Gastrocnemius medialis (tissue), 4 donors: ENCODE measurements around the gene ASRGL1.

Source experiments
- CTCF ChIP-seq, 5 experiments: fragments of 450-650 bp in 3 of 5; fragments of 200-600 bp in 2 of 5; sonication (generic) in 2 of 5; IDR thresholded peaks in 4 of 5; conservative IDR thresholded peaks in 1 of 5; 1 replicate in 4 of 5; 2 replicates in 1 of 5; pipeline ENCODE4 v1.5.1; 2016 to 2019; ENCODE audit warnings: antibody characterized with exemption in 5 of 5, mild to moderate bottlenecking in 3 of 5, moderate library complexity in 3 of 5
- POLR2A ChIP-seq, 2 donors: fragments of 450-650 bp; IDR thresholded peaks; one replicate each; pipeline ENCODE4 v1.6.1; 2017; ENCODE audit warnings: antibody characterized with exemption in 2 of 2, mild to moderate bottlenecking in 2 of 2, moderate library complexity in 2 of 2

GRCh38 chr11:62399172-62399877 is 62.1 kb downstream of the ASRGL1 start:
- TF ChIP-seq CTCF (IDR thresholded peaks at IDR 0.05 in 4 of 5, conservative IDR thresholded peaks at IDR 0.05 in 1 of 5) (no peak), POLR2A (IDR thresholded peaks at IDR 0.05) (no peak)
